ENCODE results near the gene AUTS2.
A peak's percentile ranks its signal among the peaks of the same experiment; 100 is the strongest.

AUTS2 gene

GRCh38 chr7:69638674-69639073 lies 40.4 kb downstream of the AUTS2 start:
- Mint-ChIP-seq H3K4me1 (peaks cover 62% of the 10 kb centered on the region), H3K9me3 (no peaks in the 10 kb centered on the region), H3K36me3 (ENCODE audit: low read depth) (no peaks in the 10 kb centered on the region), H3K27me3 (ENCODE audit: low read depth) (no peaks in the 10 kb centered on the region), H3K4me3 (no peak overlapping the region), H3K27ac (no peak overlapping the region)
- no peak for TF ChIP-seq CTCF (IDR thresholded peaks at IDR 0.05; ENCODE audit: unreplicated experiment in 3 of 3)

- H3K4me3 Mint-ChIP-seq, result no peak overlapping the region
- no peaks in the 10 kb centered on the region for H3K9me3 Mint-ChIP-seq
- no peak for TF ChIP-seq CTCF (IDR thresholded peaks at IDR 0.05; ENCODE audit: unreplicated experiment in 3 of 3)
- no peaks in the 10 kb centered on the region for H3K27me3 Mint-ChIP-seq (ENCODE audit: low read depth)
- H3K27ac Mint-ChIP-seq, result no peak overlapping the region
- peaks cover 50% of the 10 kb centered on the region for H3K4me1 Mint-ChIP-seq
- H3K36me3 Mint-ChIP-seq (ENCODE audit: low read depth), result no peaks in the 10 kb centered on the region
These were observed 41.9 kb downstream of the AUTS2 start for GRCh38 chr7:69640216-69640615.

GRCh38 chr7:69640925-69641594 lies 42.8 kb downstream of the AUTS2 start:
- no peaks in the 10 kb centered on the region for H3K9me3 Mint-ChIP-seq
- TF ChIP-seq CTCF (IDR thresholded peaks at IDR 0.05; ENCODE audit: unreplicated experiment in 3 of 3), result no peak
- H3K27me3 Mint-ChIP-seq (ENCODE audit: low read depth), result no peaks in the 10 kb centered on the region
- H3K4me1 Mint-ChIP-seq, result peaks cover 43% of the 10 kb centered on the region
- H3K27ac Mint-ChIP-seq, result peak overlapping the region in 1 of 3 experiments; percentile 53
- no peak overlapping the region for H3K4me3 Mint-ChIP-seq
- no peaks in the 10 kb centered on the region for H3K36me3 Mint-ChIP-seq (ENCODE audit: low read depth)

- H3K4me1 Mint-ChIP-seq, result peaks cover 46% of the 10 kb centered on the region
- H3K27me3 Mint-ChIP-seq (ENCODE audit: low read depth), result no peaks in the 10 kb centered on the region
- peak overlapping the region in 1 of 3 experiments; percentile 56 for H3K27ac Mint-ChIP-seq
- H3K4me3 Mint-ChIP-seq, result no peak overlapping the region
- H3K36me3 Mint-ChIP-seq (ENCODE audit: low read depth), result no peaks in the 10 kb centered on the region
- no peak for TF ChIP-seq CTCF (IDR thresholded peaks at IDR 0.05; ENCODE audit: unreplicated experiment in 3 of 3)
- H3K9me3 Mint-ChIP-seq, result no peaks in the 10 kb centered on the region
These were observed 45.0 kb downstream of the AUTS2 start for GRCh38 chr7:69643265-69643664.

GRCh38 chr7:69643708-69644445 lies 45.6 kb downstream of the AUTS2 start:
- Mint-ChIP-seq H3K4me1 (peaks cover 41% of the 10 kb centered on the region), H3K27ac (peak overlapping the region in 1 of 3 experiments; percentile 56), H3K4me3 (no peak overlapping the region), H3K9me3 (no peaks in the 10 kb centered on the region), H3K36me3 (ENCODE audit: low read depth) (no peaks in the 10 kb centered on the region), H3K27me3 (ENCODE audit: low read depth) (no peaks in the 10 kb centered on the region)
- TF ChIP-seq CTCF (IDR thresholded peaks at IDR 0.05; ENCODE audit: unreplicated experiment in 3 of 3), result no peak
